IPS-NIHi11 (cell line): ENCODE results near the gene CES4A.
A peak's percentile ranks its signal among the peaks of the same experiment; 100 is the strongest.
"Not testable (repeated sequence)": the region's sequence is repeated elsewhere in the genome, so short reads cannot be mapped to it uniquely, and the experiment has no call there.

Experiments used
- DNase-seq: peaks from one replicate; pipeline ENCODE4 v3.0.0; 2012; ENCODE audit warnings: mixed read lengths, low spot score

The CES4A gene

GRCh38 chr16:67022531-67023214 is 34.3 kb downstream of the CES4A start:
- DNase-seq: no peak

GRCh38 chr16:67023689-67024088 is 35.3 kb downstream of the CES4A start:
- no peak for DNase-seq

- DNase-seq: no peak
Measured at GRCh38 chr16:67024384-67025209, 36.2 kb downstream of the CES4A start.

GRCh38 chr16:67025210-67025550 is 36.8 kb downstream of the CES4A start:
- no peak for DNase-seq

- DNase-seq: no peak
Measured at GRCh38 chr16:67026570-67026969, 38.2 kb downstream of the CES4A start.

GRCh38 chr16:67027046-67027445 is 38.7 kb downstream of the CES4A start:
- no peak for DNase-seq

- no peak for DNase-seq
Measured at GRCh38 chr16:67028167-67028695, 39.8 kb downstream of the CES4A start.

GRCh38 chr16:67028696-67029253 is 40.4 kb downstream of the CES4A start, which contains the start of gene CBFB:
CBFB (plus strand) TSS chr16:67029149; CDS start chr16:67029408, 259 bp downstream.
- peak; percentile 99 for DNase-seq

- peak; percentile 62 for DNase-seq
Measured at GRCh38 chr16:67029254-67030096, 41.1 kb downstream of the CES4A start.

GRCh38 chr16:67030221-67030962 is 42.0 kb downstream of the CES4A start:
- no peak for DNase-seq

- DNase-seq: no peak
Measured at GRCh38 chr16:67034487-67034886, 46.1 kb downstream of the CES4A start.

GRCh38 chr16:67035364-67035763 is 47.0 kb downstream of the CES4A start:
- no peak for DNase-seq

GRCh38 chr16:67036323-67036741 is 47.9 kb downstream of the CES4A start:
- no peak for DNase-seq

- DNase-seq: no peak
Measured at GRCh38 chr16:67039260-67040020, 51.1 kb downstream of the CES4A start.

GRCh38 chr16:67040166-67040565 is 51.8 kb downstream of the CES4A start:
- DNase-seq: no peak

- no peak for DNase-seq
Measured at GRCh38 chr16:67040906-67041305, 52.5 kb downstream of the CES4A start.

GRCh38 chr16:67041520-67041919 is 53.1 kb downstream of the CES4A start:
- not testable (repeated sequence) for DNase-seq

GRCh38 chr16:67043420-67043819 is 55.0 kb downstream of the CES4A start:
- DNase-seq: no peak

- DNase-seq: no peak
Measured at GRCh38 chr16:67050796-67051195, 62.4 kb downstream of the CES4A start.

- DNase-seq: no peak
Measured at GRCh38 chr16:67052399-67052798, 64.0 kb downstream of the CES4A start.
